ENCODE data around the gene RNF130.

The RNF130 gene

GRCh38 chr5:180101451-180102105 lies 30.0 kb upstream of the RNF130 start:
- no peak for TF ChIP-seq CTCF (IDR thresholded peaks at IDR 0.05; ENCODE audit: borderline replicate concordance, insufficient read depth, low read depth, low read length)
- H3K4me3 ChIP-seq (ENCODE audit: low read depth, low read length), result no peak overlapping the region

GRCh38 chr5:180100621-180101450 lies 29.3 kb upstream of the RNF130 start:
- H3K4me3 ChIP-seq (ENCODE audit: low read depth, low read length), result no peak overlapping the region
- no peak for TF ChIP-seq CTCF (IDR thresholded peaks at IDR 0.05; ENCODE audit: borderline replicate concordance, insufficient read depth, low read depth, low read length)

GRCh38 chr5:180099733-180100611 lies 28.4 kb upstream of the RNF130 start:
- no peak for TF ChIP-seq CTCF (IDR thresholded peaks at IDR 0.05; ENCODE audit: borderline replicate concordance, insufficient read depth, low read depth, low read length)
- no peak overlapping the region for H3K4me3 ChIP-seq (ENCODE audit: low read depth, low read length)

- no peak overlapping the region for H3K4me3 ChIP-seq (ENCODE audit: low read depth, low read length)
- TF ChIP-seq CTCF (IDR thresholded peaks at IDR 0.05; ENCODE audit: borderline replicate concordance, insufficient read depth, low read depth, low read length), result no peak
These were observed 27.6 kb upstream of the RNF130 start for GRCh38 chr5:180098991-180099732.

- H3K4me3 ChIP-seq (ENCODE audit: low read depth, low read length), result no peak overlapping the region
These were observed 27.0 kb upstream of the RNF130 start for GRCh38 chr5:180098526-180098925.

More at GRCh38 chr5:180098526-180098925, 27.0 kb upstream of the RNF130 start:
- TF ChIP-seq CTCF (IDR thresholded peaks at IDR 0.05; ENCODE audit: borderline replicate concordance, insufficient read depth, low read depth, low read length), result no peak
